Stimulated activated CD8-positive, alpha-beta memory T cell treated with anti-CD3 and anti-CD28 coated beads, Interleukin-4, amount 100 ng/mL, for 4 hours (primary cell): ENCODE data around the gene CENPF.
"Not testable (repeated sequence)": the region's sequence is repeated elsewhere in the genome, so short reads cannot be mapped to it uniquely, and the experiment has no call there.

Source experiments
- DNase-seq, 2 donors: peaks; one replicate each; pipeline ENCODE4 v3.0.0-alpha.2; 2020; ENCODE audit warnings: low read depth in 2 of 2, low spot score in 1 of 2

The CENPF gene

DNA sequence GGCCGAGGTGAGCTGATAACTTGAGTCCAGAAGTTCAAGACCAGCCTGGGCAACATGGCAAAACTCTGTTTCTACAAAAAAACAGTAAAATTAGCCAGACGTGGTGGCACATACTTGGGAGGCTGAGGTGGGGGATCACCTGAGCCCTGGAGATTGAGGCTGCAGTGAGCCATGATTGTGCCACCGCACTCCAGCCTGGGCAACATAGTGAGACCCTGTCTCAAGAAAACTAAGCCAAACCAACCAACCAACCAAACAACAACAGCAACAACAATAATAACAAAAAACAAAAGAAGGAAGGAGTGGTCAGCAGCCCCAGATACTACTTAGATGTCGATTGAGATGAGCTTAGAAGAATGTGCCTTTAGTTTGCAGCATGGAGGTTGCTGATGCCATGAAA lies 47.7 kb downstream of the CENPF start:
- no peak for DNase-seq

- no peak for DNase-seq
Observed at GRCh38 chr1:214657299-214657698, 54.3 kb downstream of the CENPF start.

- no peak for DNase-seq
Observed at GRCh38 chr1:214658175-214658574, 55.2 kb downstream of the CENPF start.

- DNase-seq = no peak
Observed at GRCh38 chr1:214658785-214659184, 55.8 kb downstream of the CENPF start.

DNA sequence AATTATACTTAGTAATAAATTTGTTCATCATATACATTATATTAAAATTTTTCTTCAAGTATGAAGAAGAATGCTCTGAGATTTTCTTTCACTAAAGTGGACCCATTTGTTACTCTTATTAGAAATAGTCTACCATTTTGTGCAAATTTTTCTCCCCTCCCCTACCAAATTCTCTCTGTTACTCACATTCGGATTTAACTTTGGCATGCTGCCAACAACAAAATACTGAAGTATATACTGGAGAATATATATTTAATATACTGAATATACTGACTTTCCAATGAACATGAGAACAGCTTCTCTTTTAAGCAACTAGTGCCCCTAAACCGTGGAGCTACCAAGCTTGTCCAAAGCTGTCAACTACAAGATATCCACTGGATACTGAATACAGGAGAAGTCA lies 57.2 kb downstream of the CENPF start:
- no peak for DNase-seq

- no peak for DNase-seq
Observed at GRCh38 chr1:214660900-214661299, 57.9 kb downstream of the CENPF start.

DNA sequence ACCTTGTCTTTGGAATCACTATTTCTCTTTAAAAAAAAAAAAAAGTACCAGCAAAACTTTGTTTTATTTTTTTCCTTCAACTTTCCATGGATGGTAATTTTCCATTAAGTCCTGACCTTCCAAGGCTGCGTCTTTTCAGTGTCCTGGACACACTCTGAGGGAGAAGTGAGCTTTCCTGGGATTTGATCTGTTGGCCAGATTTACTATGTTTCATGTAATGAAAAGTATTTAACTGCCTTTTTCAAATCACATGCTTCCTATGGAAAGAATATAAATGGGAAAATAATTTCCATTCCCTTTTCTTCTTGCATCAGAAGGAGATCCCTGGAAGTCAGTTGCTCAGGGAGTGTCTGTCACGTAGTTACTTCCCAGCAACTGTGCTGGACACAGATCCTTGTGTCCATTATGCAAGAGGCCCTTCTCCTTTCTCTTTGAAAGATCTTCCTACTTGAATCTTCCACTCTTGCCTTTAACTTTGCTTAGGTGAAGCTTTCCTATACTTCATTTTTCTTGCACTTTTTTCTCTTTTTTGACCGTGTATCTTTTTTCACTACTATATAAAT lies 59.3 kb downstream of the CENPF start:
- no peak for DNase-seq

- DNase-seq = no peak
Observed at GRCh38 chr1:214664651-214665433, 61.8 kb downstream of the CENPF start.

DNA sequence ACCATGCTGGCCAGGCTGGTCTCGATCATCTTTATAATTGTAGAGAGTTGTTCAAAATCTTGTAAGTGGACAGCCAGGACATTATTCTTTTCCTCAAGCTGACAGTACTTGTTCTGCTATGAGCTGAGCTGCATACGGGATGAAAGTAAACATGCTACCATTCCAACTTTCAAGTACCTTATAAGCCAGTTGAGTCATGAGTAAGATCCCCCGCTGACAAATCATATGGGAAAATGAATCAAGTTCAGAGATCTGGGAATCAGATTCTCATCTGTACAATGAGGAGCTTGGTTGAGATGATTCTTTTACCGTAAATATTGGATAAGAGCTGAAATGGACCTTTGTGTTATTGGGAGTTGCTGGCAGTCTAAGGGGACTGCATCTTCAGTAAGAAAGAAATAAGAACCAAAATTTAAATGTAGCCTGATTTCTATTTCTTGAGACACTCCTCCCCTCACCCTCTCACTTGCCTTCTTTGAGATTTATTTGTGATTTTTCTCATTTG lies 62.7 kb downstream of the CENPF start:
- no peak for DNase-seq

- no peak for DNase-seq
Observed at GRCh38 chr1:214666674-214667073, 63.7 kb downstream of the CENPF start.

DNA sequence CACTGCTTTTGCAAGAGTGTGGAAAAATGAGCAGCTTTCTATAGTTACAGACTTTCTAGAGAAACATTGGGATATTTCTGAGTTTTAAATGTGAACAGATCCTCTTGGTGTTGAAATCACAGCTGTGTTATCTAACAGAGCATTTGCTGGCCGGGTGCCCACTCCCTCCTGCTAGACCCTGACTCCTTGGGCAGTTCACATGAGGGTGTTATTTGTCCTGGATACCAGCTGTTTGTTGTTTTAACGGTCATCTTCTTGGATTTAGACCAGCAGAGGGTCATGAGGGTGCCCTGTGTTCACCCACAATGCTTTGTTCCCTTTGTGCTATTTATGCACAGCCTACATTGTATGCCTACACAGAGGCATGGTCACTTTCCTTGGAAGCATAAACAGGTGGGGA lies 67.1 kb downstream of the CENPF start:
- no peak for DNase-seq

DNA sequence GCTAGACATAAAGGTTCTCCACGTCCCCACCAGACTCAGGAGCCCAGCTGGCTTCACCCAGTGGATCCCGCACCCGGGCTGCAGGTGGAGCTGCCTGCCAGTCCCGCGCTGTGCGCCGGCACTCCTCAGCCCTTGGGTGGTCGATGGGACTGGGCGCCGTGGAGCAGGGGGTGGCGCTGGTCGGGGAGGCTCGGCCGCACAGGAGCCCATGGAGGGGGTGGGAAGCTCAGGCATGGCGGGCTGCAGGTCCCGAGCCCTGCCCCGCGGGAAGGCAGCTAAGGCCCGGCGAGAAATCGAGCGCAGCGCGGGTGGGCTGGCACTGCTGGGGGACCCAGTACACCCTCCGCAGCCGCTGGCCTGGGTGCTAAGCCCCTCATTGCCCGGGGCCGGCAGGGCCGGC lies 70.0 kb downstream of the CENPF start:
- DNase-seq = not testable (repeated sequence)

GRCh38 chr1:214673576-214673975 lies 70.6 kb downstream of the CENPF start:
- DNase-seq = no peak

GRCh38 chr1:214675524-214675923 lies 72.5 kb downstream of the CENPF start:
- DNase-seq = not testable (repeated sequence)

DNA sequence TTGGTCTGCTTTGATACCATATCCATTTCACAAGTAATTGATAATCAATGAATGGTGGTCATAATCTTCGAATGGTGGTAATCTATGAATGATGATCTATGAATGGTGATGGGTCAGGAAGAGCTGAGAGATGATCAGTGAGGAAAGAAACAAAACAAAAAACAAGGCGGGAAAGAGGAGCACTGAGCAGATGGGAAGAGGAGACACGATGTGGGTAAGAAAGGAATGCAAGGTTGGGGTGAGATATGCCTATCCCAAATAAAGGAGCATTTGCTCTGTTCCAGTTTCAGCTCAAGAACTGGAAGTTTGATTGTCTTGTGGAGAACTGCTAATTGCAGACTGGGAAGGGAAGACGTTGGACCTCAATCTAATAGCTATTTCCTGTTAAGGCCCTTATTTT lies 73.8 kb downstream of the CENPF start:
- DNase-seq = no peak

DNA sequence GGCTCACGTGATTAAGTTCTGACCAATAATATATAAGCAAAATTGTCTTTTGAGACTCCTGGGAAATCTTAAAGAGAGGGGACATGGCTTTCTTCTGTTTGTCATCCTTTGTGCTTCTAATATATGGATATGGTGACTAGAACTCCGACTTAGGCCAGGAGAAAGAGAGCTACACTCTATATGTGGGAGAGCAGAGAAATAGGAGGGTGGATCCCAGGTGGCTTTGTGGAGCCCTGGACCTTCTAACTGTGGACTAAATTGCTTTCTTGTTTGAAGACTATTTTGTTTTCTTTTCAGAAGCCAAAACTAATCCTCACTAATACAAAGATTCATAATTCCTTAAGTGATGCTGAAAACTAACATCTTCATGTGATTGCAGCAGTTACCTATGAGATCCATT lies 75.0 kb downstream of the CENPF start:
- no peak for DNase-seq

DNA sequence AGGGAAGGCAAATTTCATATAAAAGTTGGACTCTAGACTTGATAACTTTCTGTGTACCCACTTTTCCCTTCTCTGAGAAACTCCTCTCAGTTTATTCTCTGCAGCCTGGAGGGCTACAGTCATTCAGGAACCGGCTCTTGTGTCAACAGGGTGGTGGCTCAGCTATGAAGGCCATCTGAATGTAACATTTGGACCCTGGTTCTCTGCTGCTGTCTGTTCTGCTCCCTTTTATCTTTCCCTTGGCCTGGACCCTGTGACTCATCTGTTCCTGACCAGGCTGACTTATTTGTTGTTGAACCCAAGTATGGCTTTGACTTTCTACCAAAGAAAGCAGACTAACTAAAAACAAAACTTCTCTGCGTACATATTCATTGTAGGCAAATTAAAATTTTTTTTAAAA lies 75.4 kb downstream of the CENPF start:
- no peak for DNase-seq

GRCh38 chr1:214683621-214684020 lies 80.6 kb downstream of the CENPF start:
- no peak for DNase-seq

DNA sequence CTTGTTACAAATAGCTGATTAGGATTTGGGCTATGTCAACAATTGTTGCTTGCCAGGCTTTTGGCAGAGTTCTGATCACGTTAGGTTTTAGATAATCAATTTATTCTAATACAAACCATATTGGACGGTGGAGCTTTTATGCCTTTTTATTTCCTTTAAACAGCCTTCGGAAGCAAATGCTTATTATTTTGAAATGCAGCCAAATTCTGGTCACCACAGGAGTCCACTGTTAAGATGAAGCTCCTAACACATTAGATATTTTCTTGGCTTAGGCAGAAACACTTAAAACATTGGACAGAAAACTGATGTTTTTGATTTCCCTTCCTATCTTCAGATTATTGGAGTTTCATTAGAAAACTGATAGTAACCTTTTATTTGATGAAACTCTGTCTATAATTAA lies 82.9 kb downstream of the CENPF start:
- no peak for DNase-seq

DNA sequence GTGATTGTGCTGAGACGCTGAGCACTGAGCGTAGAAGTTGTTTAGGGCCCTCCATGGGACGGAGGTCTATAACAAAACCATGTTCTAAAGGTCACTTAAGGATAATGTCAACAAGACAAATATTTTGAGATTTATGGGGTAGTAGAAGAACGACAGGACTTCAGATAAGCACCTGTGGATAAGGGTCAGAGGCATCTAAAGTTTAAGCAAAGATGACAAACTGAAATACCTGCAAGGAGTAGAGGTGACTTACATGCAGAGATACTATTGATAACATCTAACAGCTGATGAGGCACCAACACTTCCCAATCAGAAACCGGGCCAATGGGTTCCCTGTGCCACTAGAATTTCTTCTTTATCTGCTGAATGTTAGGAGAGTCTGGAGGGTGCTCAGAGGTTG lies 83.5 kb downstream of the CENPF start:
- DNase-seq = no peak

GRCh38 chr1:214688891-214689290 lies 85.9 kb downstream of the CENPF start:
- DNase-seq = no peak

DNA sequence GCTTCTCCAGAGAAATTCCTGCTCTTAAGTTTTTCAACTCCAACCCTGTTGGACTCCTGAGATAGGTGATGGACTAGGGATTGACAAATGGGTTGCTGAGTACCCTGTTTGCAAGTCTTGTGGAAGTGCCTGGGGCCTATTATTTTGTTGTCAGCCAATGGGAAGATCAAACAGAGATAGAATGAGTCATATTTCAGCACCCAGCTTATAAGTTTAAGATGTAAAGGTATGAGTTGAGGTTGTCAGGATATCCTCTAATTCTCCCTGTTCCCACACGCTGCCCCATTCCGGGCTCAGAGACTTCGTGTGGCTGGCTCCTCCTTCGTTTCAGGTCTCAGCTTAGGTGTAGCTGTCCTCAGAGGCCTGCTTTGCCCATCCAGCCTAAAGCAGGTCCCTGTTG lies 91.8 kb downstream of the CENPF start:
- DNase-seq = no peak

- DNase-seq = no peak
Observed at GRCh38 chr1:214698559-214698958, 95.6 kb downstream of the CENPF start.
